Stimulated activated effector memory CD8-positive, alpha-beta T cell treated with anti-CD3 and anti-CD28 coated beads, Interleukin-12 subunit alpha, Interleukin-12 subunit beta, amount 100 ng/mL, for 72 hours (primary cell): ENCODE data around the gene SLFNL1.

Experiments
- ATAC-seq: fragments of 150-1000 bp; cut with Tn5 transposase; 2 replicates; pipeline ENCODE4 v1.10.0; 2021
- DNase-seq, 2 donors: peaks; one replicate each; pipeline ENCODE4 v3.0.0; 2021 to 2022; ENCODE audit warnings: low spot score in 2 of 2
- H3K27ac Mint-ChIP-seq: one replicate; pipeline ENCODE4 v1.8.0; 2022; ENCODE audit warnings: mild to moderate bottlenecking, mixed read lengths
- H3K36me3 Mint-ChIP-seq: one replicate; pipeline ENCODE4 v1.8.0; 2022; ENCODE audit warnings: mild to moderate bottlenecking, mixed read lengths
- H3K4me1 Mint-ChIP-seq: one replicate; pipeline ENCODE4 v1.8.0; 2022; ENCODE audit warnings: mixed read lengths
- H3K4me3 Mint-ChIP-seq: one replicate; pipeline ENCODE4 v1.8.0; 2022; ENCODE audit warnings: mild to moderate bottlenecking, mixed read lengths
- H3K9me3 Mint-ChIP-seq: one replicate; pipeline ENCODE4 v1.8.0; 2022; ENCODE audit warnings: mixed read lengths

SLFNL1 gene

GRCh38 chr1:40969445-40969844, 52.1 kb downstream of the SLFNL1 start:
- ATAC-seq (no peak), DNase-seq (no peak)
- Mint-ChIP-seq H3K4me1 (peaks cover 9% of the 10 kb centered on the region), H3K9me3 (no peaks in the 10 kb centered on the region), H3K36me3 (no peaks in the 10 kb centered on the region), H3K27ac (no peak overlapping the region), H3K4me3 (no peak overlapping the region)

- no peaks in the 10 kb centered on the region for H3K9me3 Mint-ChIP-seq
- ATAC-seq: no peak
- no peak overlapping the region for H3K27ac Mint-ChIP-seq
- no peak for DNase-seq
- H3K4me3 Mint-ChIP-seq: no peak overlapping the region
- H3K4me1 Mint-ChIP-seq: no peaks in the 10 kb centered on the region
- no peaks in the 10 kb centered on the region for H3K36me3 Mint-ChIP-seq
These were observed 55.1 kb downstream of the SLFNL1 start for GRCh38 chr1:40966417-40966816.
